Stimulated activated CD4-positive, alpha-beta T cell treated with anti-CD3 and anti-CD28 coated beads, Interleukin-12 subunit alpha, Interleukin-12 subunit beta, amount 100 ng/mL, for 4 hours (primary cell): Measurements from ENCODE around the gene FAM81B.
"Not testable (repeated sequence)": the region's sequence is repeated elsewhere in the genome, so short reads cannot be mapped to it uniquely, and the experiment has no call there.

Experiments
- DNase-seq: peaks from one replicate; pipeline ENCODE4 v3.0.0-alpha.2; 2020

FAM81B gene, protein sequence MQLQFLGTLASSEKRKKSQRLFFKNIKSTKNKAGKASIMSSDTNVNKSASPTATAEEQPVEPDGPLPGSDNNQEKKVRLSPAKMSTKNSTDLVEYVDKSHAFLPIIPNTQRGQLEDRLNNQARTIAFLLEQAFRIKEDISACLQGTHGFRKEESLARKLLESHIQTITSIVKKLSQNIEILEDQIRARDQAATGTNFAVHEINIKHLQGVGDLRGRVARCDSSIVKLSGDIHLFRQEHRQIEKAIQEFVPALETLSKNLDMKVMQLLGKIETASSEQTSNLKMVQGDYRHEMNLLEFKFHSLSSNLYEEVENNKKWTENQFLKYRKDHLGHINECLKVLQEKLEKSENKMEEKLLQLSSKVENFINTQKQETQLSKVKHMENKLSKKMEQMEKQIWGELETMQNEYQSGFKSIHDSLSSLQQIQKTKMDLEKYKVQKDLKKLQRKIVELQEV

DNA sequence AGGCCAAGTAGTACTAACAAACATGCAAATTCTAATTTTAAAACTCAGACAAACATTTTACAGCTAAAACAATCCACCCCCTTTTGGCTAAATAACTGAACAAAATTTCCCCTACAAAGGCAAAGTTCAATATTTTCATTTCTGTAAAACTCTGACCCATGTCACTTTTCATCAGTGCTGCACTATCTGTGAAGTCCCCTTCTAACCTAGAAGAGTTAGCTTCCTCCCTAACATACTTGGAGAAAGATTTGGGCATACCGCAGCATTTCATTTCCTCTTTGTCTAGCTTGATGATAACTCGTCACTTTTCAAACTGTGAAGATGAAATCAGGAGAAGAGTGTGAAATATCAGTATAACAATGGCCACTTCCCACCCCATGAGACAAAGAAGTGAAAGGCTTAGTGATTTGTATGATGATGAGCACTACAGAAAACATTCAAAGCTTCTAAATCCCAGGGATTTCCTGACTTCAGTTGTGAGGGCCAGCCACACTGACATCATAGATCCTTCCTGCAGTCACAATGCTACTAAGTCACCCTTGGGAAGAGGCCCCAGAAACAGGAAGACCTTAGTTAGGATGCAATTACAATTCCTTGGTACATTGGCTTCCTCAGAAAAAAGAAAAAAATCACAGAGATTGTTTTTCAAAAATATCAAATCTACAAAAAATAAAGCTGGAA, at the start of gene FAM81B:
Gene FAM81B, plus strand, starts transcription at position 555 of the 681 bp plus-strand sequence. Its CDS starts 24 bp downstream, at position 579.
- no peak for DNase-seq

DNA sequence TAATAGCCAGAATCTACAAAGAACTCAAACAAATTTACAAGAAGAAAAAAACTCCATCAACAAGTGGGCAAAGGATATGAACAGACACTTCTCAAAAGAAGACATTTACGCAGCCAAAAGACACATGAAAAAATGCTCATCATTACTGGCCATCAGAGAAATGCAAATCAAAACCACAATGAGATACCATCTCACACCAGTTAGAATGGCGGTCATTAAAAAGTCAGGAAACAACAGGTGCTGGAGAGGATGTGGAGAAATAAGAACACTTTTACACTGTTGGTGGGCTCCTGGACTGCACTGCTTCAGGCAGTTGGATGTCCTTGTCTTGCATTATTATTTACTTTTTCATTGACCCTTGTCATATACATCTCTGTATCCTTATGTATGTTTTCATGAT, 49.7 kb upstream of the FAM81B start:
- DNase-seq = not testable (repeated sequence)

DNA sequence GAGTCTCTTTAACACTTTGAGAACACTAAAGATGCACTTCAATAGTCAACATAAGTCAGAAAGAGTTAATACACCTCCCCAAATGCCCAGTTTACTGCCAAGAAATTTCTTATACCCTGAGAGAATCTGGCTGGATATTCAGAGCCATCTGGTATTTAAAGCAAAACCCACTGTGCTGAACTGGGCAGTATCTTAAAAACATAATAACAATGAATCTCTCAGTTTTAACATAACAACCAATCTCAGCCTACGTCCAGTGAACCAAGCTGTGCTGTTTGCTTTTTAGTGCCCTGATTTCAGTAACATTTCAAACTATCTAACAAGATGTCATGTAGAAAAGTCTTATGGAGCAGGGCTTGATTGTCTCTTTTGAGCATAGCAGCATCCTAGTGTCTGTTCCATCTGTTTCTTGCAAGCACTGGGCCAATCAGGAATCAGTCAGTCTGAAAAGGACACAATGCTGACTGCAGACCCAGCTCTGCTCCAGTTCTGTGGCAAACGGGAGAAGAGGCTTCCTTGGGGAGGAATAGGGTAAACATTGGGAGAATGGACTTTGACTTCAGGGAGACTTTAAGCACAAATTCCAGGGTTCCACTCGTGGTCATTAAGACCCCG, 43.6 kb upstream of the FAM81B start:
- DNase-seq = no peak

DNA sequence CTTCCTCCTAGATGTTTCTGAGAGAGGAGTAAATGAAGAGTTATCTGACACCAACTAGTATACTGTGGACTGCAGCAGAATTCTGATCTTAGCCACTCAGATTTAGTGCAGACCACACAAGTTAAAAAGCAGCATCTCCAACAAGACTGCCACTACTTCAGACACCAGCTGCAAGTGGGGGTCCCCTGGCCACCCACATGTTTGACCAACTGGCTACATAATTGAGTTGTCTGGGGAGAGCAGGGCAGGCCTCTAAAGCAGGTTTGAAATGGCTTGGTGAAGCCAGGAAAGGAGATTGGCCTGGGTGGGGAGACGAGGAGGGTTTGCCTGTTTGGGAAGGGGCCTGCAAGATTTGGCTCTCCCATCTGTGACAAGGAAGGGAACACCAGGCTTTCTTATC, 40.5 kb upstream of the FAM81B start:
- no peak for DNase-seq

DNA sequence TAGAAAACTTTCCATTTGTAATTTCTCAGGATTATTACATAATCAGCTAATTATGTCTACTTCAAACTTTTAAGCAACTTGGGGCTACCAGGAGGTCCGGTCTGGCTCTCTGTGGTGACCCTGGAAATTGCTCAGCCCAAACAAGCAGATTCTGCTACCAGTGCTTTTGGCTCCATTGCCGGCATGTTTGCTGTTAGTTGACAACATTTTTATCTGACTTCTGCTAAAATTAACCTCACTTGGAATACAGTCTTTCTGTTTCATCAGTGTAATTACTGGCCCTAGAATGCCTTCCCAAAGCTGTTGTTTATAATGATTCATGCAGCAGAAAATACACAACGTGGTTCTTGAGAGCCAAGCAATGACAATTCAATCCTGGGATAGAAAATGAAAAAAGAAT, 38.5 kb upstream of the FAM81B start:
- no peak for DNase-seq

DNA sequence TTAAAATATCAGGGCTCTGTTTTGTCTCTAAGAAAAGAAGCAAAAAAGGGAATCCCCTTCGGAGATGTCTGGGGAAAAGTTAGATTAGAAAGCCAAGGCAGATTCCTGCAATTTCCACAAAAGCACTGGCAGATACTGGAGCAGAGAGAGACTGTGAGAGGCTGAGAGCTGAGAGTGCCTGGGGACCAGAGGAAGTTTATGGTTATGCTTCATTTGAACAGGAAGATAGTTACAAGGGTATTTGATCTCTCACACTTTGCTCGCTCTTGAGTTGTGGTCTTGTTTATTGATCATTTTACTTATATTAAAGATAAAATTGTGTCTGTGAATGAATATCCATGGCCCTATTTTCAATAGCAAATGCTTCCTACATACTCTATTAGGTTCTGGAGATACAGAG, 32.8 kb upstream of the FAM81B start:
- no peak for DNase-seq

DNA sequence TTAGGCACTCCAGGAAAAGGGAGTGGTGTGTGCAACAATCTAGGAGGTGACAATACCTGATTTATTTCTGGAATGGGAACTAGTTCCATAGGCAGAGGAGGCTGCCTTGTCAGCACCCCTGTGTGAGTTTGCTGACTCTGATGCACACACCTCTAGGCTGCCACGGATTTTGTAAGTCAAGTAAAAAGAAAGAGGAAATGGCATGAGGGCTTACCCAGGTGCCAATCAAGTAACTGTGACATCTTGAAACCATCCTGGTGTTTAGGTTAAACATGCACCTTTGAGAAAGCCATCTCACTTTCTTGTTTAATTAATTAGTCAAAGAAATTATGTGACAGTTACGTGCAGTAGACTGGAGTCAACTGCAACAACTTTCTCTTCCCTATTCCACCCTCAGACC, 32.3 kb upstream of the FAM81B start:
- DNase-seq = no peak

DNA sequence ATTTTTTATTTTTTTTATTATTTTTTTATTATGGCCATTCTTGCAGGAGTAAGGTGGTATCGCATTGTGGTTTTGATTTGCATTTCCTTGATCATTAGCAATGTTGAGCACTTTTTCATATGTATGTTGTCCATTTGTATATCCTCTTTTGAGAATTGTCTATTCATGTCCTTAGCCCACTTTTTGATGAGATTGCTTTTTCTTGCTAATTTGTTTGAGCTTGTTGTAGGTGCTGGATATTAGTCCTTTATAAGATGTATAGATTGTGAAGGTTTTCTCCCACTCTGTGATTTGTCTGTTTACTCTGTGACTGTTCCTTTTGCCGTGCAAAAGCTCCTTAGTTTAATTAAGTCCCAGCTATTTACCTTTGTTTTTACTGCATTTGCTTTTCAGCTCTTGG, 30.5 kb upstream of the FAM81B start:
- DNase-seq = not testable (repeated sequence)

DNA sequence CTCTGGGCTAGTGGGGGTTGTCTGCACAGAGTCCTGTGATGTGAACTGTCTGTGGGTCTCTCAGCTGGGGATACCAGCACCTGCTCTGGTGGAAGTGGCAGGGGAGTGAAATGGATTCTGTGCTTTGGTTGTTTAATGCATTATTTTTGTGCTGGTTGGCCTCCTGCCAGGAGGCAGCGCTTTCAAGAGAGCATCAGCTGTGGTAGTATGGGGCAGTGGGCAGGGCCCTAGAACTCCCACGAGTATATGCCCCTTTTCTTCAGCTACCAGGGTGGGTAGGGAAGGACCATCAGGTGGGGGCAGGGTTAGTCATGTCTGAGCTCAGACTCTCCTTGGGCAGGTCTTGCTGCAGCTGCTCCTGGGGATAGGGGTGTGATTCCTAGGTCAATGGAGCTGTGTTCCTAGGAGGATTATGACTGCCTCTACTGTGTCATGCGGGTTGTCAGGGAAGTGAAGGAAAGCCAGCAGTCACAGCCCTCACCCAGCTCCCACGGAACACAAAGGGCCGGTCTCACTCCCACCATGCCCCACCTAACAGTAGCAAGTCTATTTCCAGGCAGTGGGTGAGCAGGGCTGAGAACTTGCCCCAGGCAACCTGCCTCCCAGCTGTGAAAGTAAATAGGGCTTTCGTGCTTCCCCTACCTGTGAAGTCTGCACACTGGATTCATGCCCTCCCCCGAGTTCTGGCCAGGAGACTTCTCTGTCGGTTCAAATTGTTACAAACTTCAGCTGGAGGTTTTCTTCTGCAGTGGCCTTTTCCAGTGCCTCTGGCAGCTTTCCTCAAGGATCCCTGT, 25.7 kb upstream of the FAM81B start:
- no peak for DNase-seq

DNA sequence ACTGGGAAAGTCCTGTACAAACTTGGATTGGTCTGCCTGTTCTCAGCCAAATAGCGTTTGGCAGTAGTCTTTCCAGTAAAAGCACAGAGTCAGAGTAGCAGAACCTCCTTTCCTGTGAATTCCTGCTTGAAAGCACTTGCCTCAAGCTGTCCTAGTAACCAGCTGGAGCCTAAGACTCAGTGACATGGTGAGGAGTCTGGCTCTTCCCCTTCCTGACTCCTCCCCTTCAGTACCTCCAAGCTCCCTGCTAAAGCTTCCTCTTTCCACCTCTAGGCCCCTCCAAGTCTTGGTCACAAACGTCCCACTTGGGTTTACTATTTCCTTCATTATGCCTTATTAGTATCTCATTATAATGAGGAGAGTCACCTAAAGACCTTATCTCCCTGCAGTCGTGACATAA, 21.4 kb upstream of the FAM81B start:
- DNase-seq = no peak

DNA sequence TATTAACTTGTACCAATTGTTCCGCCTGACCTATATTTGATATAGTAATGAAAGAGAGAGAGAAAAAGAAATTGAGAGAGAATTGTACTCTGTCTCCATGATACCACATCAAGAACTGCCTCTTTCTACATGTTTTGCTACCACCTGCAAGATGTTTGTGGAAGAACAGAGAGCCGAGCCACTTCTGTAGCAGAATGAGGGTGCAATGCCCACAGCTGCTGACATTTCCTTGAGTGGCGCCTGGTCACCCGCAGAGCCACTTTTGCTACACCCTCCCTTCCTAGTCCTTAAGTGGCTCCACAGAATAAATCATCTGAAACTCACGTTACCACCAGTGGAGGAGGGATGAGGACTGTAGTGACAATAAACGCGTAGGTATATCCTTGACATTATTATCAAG, 17.1 kb upstream of the FAM81B start:
- no peak for DNase-seq

DNA sequence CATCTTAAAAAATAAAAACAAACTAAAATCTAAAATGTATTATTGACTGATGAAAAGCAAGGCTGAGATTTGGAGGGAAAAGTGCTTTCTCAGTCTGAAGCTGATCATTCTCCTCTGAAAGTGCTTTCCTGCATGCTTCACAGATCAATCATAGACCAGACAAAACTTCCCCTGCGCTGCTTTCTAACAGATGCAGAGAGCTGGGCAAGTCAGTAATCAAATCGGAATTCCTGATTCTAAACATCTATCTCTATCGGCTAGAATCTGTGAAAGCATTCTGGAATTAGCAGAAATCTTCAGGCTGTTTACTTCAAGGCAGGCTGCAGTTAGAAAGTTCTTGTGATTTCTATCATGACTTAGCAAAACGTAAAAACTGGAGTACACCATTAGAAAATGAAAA, 15.6 kb upstream of the FAM81B start:
- DNase-seq = no peak

DNA sequence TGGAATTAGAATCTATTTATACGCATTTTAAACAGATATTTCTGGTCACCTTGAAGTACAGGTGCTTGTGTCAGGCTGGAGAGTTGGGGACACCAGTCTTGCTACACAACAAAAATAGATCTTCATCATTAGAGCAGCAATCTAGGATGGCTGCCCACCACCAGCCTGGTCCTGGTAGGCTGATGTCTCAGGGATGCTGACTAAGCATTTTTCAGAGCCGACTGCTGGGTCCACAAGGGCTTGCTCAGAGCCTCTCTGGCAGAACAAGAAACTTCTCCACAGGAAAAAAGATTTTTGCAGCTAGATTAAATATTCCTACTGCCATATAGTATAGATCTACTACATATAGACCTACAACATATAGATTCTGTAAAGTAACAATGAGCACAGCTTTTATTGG, 12.0 kb upstream of the FAM81B start:
- no peak for DNase-seq

DNA sequence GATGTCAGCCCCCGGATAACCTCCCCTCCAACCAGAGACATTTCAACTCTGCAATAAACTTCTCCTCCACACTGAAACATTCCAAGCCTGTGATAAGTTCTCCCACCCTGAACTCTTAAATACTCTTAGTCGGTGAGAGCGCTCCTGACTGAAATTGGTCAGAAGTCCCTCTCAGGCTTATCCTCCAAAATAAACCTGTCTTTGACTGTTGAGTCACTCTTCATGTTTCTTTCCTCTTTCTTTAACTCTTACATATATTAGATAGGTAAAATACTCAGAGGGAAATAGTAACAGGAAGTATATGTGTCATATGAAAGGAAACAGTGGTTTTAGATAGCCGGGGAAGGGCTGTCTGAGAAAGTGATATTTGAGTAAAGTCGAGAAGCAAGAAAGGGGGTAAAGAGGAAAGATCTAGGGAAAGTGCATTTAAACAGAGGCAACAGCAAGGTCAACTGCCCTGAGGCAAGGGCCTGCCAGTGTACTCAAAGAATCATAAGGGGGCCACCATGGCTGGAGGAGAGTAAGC, 11.0 kb upstream of the FAM81B start:
- DNase-seq = no peak

DNA sequence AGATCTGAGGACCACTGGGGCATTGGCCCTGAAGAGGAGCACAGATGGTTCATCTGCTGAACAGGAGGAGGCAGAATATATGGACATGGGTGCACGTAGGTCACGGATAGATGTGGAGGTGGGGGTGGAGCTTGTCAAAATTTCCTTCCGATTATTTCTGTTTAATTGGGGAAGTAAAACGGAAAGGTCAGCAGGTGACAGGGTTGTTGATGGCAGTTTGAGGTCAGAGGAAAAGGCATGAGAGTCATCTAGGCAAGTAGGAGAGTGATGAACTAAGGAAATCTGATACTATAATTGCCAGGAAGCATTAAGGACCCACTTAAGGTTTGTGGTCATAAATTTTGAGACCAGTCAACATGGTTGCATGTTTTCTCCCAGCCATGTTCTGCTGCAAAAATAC, 8.4 kb upstream of the FAM81B start:
- no peak for DNase-seq

DNA sequence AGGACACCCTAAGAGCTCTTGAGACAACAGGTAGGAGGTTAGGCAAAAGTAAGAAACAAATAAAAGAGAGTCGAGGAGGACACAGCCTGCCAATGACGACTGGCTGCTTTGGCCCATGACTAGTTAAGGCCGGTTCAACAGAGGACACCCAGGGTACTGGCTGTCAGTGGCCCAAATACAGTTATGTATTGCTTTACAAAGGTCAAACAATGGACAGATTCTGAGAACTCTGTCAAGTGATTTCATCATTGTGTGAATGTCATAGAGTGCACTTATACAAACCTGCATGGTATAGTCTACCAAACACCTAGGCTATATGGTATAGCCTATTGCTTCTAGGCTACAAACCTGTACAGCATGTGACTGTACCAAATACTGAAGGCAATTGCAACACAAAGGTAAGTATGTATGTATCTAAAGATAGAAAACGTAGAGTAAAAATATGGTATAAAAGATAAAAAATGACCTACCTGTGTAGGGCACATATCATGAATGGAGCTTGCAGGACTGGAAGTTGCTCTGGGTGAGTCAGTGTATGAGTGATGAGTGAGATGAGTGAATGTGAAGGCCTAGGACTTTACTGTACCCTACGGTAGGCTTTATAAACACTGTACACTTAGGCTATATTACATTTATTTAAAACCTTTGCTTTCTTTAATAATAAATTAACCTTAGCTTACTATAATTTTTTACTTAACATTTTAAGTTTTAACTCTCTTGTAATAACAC, 6.5 kb upstream of the FAM81B start:
- no peak for DNase-seq

DNA sequence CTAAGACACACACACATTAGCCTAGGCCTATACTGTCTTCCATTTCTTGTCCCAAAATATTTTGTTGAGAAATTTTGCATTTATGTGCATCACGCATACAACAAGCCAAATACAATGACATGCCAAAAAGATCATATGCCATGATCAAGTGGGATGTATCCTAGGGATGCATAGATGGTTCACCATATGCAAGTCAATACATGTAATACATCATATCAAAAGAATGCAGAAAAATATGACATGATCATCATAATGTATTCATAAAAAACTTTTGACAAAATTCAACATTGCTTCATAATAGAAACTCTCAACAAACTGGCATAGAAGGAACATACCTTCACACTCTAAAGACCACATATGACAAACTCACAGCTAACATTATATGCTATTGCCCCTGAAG, 5.8 kb upstream of the FAM81B start:
- DNase-seq = no peak

DNA sequence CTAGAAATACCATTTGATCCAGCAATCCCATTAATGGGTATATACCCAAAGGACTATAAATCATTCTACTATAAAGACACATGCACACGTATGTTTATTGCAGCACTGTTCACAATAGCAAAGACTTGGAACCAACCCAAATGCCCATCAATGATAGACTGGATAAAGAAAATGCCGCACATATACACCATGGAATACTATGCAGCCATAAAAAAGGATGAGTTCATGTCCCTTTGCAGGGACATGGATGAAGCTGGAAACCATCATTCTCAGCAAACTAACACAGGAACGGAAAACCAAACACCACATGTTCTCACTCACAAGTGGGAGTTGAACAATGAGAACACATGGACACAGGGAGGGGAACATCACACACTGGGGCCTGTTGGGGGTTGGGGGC, 799 bp downstream of the FAM81B start:
- not testable (repeated sequence) for DNase-seq

DNA sequence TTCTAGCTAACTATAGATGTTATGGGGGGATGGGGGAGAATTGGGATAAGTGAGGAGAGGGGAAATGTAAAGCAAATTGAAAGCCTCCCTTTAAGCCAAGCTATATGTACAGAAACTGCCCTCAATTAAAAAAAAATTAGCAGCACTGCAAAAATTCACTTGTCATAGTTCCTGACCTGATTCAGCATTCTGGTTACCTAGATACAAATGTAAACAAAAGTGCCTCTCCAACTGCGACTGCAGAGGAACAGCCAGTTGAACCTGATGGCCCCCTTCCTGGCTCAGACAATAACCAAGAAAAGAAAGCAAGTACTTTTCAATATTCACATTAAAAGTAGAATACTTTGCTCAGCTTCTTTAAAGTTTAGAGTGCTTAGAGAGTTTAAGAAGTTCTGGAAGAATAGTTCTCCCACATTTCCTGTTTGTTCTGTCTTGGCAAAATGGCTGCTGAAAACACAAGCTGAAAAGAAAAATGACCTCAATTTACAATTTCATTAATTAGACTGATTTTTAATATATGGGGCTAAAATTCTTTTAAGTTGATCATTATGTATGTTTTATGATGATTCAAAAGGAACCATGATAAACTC, 1.5 kb downstream of the FAM81B start:
- no peak for DNase-seq

DNA sequence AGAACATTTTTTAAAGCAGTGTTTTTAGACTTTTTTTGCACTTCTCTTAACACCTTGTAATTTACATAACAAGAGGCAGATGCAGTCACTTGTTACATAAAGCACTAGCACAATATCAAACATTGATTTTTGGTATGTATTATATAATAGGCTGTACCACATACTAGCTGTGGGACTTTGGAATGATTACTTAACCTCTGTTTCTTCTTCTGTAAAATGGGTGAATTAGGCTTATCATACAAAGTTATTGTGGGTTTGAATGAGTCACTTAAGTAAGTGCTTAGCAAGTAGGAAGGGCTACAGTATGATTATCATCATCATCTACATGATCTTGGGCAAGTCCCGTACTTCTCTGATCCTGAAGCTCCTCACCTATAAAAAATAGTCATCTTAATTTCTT, 2.1 kb downstream of the FAM81B start:
- no peak for DNase-seq

DNA sequence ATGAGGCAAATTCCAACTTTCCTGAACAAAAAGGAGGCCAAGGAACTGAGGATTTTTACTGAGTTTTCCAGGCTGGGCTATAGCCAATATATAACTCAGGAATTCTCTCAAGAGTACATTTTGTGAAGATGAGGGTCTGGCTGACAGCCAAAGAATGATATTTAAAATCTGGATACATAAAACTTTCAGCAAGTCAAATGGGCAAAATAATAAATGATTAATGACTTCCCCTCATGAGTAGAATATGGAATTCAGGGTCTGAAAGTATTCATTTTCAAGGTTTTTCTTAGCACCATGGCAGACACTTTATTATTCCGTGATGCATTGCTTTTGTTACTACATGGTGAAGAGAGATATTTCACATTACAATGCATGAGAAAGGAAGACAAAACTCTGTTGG, 7.8 kb downstream of the FAM81B start:
- no peak for DNase-seq

DNA sequence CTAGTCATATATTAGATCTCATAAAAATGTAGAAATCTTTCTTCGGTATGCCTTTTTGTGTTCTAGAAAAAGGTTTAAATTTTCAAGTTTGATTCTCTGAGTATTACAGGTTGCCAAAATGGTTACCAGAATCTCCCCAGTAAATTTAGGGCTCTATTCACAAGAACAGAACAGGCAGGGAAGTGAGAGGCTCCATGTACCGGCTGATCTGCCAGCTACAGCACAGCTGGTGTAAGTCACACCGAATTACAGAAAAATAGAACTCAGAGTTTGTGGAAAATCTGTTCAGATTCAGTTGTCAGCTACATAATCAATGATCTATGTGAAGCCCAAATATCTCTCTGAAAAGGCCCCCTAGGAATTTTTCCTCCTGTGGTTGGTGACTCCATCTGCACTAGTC, 10.5 kb downstream of the FAM81B start:
- DNase-seq = no peak
